Lung (tissue), 12 donors: Measurements from ENCODE around the gene PRKCA. TPM values are rescaled to one million over a fixed set of nuclear protein-coding genes. Genes with fewer than 3 reads are reported as not detected.

ENCODE experiments used
- ATAC-seq: fragments of 200-7000 bp; cut with Tn5 transposase; one replicate; pipeline ENCODE4 v1.9.1; 2020; ENCODE audit warnings: moderate number of reproducible peaks; ENCODE audit not compliant: insufficient read depth, low FRiP score
- DNase-seq, 3 donors: peaks; one replicate each; pipeline ENCODE4 v3.0.0-alpha.2; 2013 to 2017
- H3K27ac ChIP-seq, 2 donors: one replicate each; pipeline ENCODE4 v1.5.1; 2013; ENCODE audit warnings: mild to moderate bottlenecking in 2 of 2, moderate library complexity in 2 of 2, control low read depth in 1 of 2, inconsistent platforms in 1 of 2, low read depth in 1 of 2, low read length in 1 of 2
- H3K27me3 ChIP-seq, 3 donors: one replicate each; pipeline ENCODE4 v1.5.1; 2013; ENCODE audit warnings: low read length in 2 of 3; ENCODE audit not compliant: control insufficient read depth in 3 of 3, insufficient read depth in 3 of 3
- H3K36me3 ChIP-seq, 4 donors: one replicate each; pipeline ENCODE4 v1.5.1; 2013; ENCODE audit warnings: low read length in 4 of 4, mild to moderate bottlenecking in 1 of 4, moderate library complexity in 1 of 4; ENCODE audit not compliant: control insufficient read depth in 4 of 4, insufficient read depth in 4 of 4
- H3K4me1 ChIP-seq, 5 donors: one replicate each; pipeline ENCODE4 v1.5.1; 2013; ENCODE audit warnings: low read length in 5 of 5, mild to moderate bottlenecking in 2 of 5, moderate library complexity in 1 of 5; ENCODE audit not compliant: control insufficient read depth in 5 of 5, insufficient read depth in 5 of 5
- H3K4me3 ChIP-seq: one replicate; pipeline ENCODE4 v1.5.1; 2013; ENCODE audit warnings: mild to moderate bottlenecking, control low read depth, moderate library complexity
- H3K9ac ChIP-seq, 2 donors: one replicate each; pipeline ENCODE4 v1.5.1; 2013; ENCODE audit warnings: low read length in 2 of 2, control low read depth in 1 of 2; ENCODE audit not compliant: insufficient read depth in 1 of 2
- H3K9me3 ChIP-seq, 4 donors: one replicate each; pipeline ENCODE4 v1.5.1; 2013; ENCODE audit warnings: low read length in 3 of 4, mild to moderate bottlenecking in 1 of 4, moderate library complexity in 1 of 4; ENCODE audit not compliant: control insufficient read depth in 4 of 4, insufficient read depth in 3 of 4
- WGBS, 2 donors: extraction: QIAGEN DNeasy Blood & Tissue Kit; methylation state at CpG; one replicate each; pipeline ENCODE4 v1.1.7; 2013; 5-methylcytosine and 5-hydroxymethylcytosine counted together
- polyA plus RNA-seq, 2 donors: library from polyadenylated mRNA; stranded (reverse); fragments of 200-250 nt; gene quantifications; one replicate each; pipeline ENCODE4 v1.2.1, GENCODE V29; 2013
- total RNA-seq, 2 donors: library from RNA; depleted of rRNA in 1 of 2; stranded (reverse); fragments of >200 nt in 1 of 2; gene quantifications; one replicate each; pipeline ENCODE4 v1.2.1, GENCODE V29; 2014 to 2021
- TF ChIP-seq, protein P1 (sequence below): IDR thresholded peaks from 2 replicates; pipeline ENCODE4 v1.5.1; 2012; ENCODE audit warnings: mild to moderate bottlenecking; ENCODE audit errors: control extremely low read depth, extremely low read depth
- donor health status: control.
- donor health status: control.
- donor health status: Bipolar disorder and iron deficiency.
- donor health status: healthy.
- donor health status: DM: yes; HTN: yes; CAD: no.

The PRKCA gene
- total and polyA plus RNA-seq, 4 donors = 3.4 to 34.8 (median 13.8) TPM

DNA sequence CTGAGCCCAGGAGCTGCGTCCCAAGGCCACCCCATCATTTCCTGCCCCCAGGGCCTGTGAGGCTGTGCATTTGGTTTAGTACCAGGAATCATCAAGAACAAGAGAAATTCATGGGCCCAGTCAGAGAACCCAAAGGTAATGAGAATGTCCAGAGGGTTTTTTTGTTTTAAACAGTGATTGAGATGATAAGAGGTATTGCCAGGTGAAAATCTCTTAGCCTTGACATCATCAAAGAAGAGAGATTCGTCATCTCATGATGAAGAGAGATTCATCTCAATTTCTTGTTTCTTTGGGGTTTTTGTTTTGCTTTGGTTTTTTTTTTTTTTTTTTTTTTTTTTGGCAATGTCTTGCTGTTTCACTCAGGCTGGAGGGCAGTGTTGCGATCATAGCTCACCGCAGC lies 361.9 kb downstream of the PRKCA start:
- Histone ChIP-seq H3K4me3 (no peak overlapping the region), H3K27me3 (no peaks in the 10 kb centered on the region), H3K9ac (no peak overlapping the region), H3K36me3 (no peaks in the 10 kb centered on the region), H3K4me1 (peaks cover 0 to 3% (median 0%) of the 10 kb centered on the region in 5 donors), H3K9me3 (peaks cover 0 to 1% (median 0%) of the 10 kb centered on the region in 4 donors), H3K27ac (no peak overlapping the region)
- TF ChIP-seq, protein P1, sequence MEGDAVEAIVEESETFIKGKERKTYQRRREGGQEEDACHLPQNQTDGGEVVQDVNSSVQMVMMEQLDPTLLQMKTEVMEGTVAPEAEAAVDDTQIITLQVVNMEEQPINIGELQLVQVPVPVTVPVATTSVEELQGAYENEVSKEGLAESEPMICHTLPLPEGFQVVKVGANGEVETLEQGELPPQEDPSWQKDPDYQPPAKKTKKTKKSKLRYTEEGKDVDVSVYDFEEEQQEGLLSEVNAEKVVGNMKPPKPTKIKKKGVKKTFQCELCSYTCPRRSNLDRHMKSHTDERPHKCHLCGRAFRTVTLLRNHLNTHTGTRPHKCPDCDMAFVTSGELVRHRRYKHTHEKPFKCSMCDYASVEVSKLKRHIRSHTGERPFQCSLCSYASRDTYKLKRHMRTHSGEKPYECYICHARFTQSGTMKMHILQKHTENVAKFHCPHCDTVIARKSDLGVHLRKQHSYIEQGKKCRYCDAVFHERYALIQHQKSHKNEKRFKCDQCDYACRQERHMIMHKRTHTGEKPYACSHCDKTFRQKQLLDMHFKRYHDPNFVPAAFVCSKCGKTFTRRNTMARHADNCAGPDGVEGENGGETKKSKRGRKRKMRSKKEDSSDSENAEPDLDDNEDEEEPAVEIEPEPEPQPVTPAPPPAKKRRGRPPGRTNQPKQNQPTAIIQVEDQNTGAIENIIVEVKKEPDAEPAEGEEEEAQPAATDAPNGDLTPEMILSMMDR = no peak
- DNase-seq = no peak
- ATAC-seq = no peak
- 97 to 98% methylated on average over 4 of the region's 4 CpGs for WGBS, 2 donors

DNA sequence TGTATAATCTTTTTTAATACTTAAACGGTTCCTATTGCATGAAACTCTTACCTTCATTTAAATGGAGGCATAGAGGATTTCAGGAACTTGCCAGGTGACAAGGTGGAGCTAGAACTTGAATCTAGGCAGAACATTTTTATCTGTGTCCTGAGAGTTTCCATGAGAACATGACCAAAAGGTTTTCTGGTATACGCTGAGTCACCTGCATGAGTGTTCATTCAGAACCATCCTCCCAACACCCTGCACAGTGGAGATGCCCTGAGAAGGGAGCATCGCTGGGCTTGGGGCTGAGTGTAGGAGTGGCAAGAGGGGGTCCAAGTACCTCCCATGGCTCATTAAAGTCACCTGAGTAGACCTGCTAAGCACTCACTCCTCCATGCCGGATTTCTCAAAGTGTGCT lies 362.8 kb downstream of the PRKCA start:
- TF ChIP-seq, protein P1 = no peak
- no peaks in the 10 kb centered on the region for H3K27me3 ChIP-seq
- peaks cover 0 to 3% (median 0%) of the 10 kb centered on the region in 5 donors for H3K4me1 ChIP-seq
- DNase-seq (no peak), ATAC-seq (no peak)
- H3K9me3 ChIP-seq = peaks cover 0 to 1% (median 0%) of the 10 kb centered on the region in 4 donors
- WGBS, 2 donors = 92 to 95% methylated on average over 4 of the region's 4 CpGs
- H3K36me3 ChIP-seq = no peaks in the 10 kb centered on the region
- H3K4me3 ChIP-seq = no peak overlapping the region
- no peak overlapping the region for H3K27ac ChIP-seq
- H3K9ac ChIP-seq = no peak overlapping the region

DNA sequence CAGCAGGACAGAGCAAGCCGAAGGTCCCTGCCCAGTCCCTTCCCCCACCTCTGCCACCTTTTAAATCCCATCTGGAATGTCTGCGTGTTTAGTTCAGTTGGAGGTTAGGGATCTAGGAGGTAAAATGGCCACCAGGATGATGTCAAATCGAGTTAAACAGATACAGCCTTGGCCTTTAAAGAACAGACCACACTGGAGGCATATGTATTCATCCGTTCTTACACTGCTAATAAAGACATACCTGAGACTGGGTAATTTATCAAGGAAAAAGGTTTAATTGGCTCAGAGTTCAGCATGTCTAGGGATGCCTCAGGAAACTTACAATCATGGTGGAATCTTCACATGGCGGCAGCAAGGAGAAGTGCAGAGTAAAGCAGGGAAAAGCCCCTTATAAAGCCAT lies 364.7 kb downstream of the PRKCA start:
- WGBS, 2 donors = 90 to 92% methylated on average over 5 of the region's 5 CpGs
- H3K4me1 ChIP-seq = peaks cover 0 to 3% (median 0%) of the 10 kb centered on the region in 5 donors
- DNase-seq = no peak
- no peaks in the 10 kb centered on the region for H3K36me3 ChIP-seq
- H3K9me3 ChIP-seq = peaks cover 0 to under 1% (median 0%) of the 10 kb centered on the region in 4 donors
- TF ChIP-seq, protein P1 = no peak
- ATAC-seq = no peak
- no peaks in the 10 kb centered on the region for H3K27me3 ChIP-seq
- H3K27ac ChIP-seq = no peak overlapping the region
- H3K4me3 ChIP-seq = no peak overlapping the region
- H3K9ac ChIP-seq = no peak overlapping the region

DNA sequence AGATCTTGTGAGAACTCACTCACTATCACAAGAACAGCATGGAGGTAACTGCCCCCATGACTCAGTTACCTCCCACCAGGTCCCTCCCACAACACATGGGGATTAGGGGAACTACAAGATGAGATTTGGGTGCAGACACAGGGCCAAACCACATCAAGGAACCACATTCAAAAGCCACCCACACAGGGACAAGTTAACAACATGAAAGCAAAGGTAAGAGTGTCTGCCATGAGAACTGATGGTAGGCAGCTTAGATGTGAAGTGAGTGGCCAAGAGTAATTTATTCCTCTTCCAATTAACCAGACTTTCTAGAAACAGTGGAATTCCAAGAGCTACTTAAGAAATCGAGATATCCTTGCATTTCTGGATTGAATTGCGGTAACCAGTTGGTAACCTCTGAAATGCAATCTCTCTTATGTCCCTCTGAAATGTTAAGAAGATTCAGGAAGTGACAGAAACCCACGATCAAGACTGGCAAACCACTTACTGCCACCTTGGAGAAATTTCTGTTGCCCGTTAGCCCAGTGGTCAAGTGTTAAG lies 365.1 kb downstream of the PRKCA start:
- TF ChIP-seq, protein P1 = no peak
- Histone ChIP-seq H3K36me3 (no peaks in the 10 kb centered on the region), H3K9ac (no peak overlapping the region), H3K27me3 (no peaks in the 10 kb centered on the region), H3K27ac (no peak overlapping the region), H3K9me3 (no peaks in the 10 kb centered on the region), H3K4me3 (no peak overlapping the region), H3K4me1 (peaks cover 0 to 3% (median 0%) of the 10 kb centered on the region in 5 donors)
- no peak for ATAC-seq
- WGBS, 2 donors = 64 to 68% methylated on average over 4 of the region's 4 CpGs
- DNase-seq = no peak
